HG03280 (cell line): Measurements from ENCODE around the gene ZNF30.
"Not testable (repeated sequence)": the region's sequence is repeated elsewhere in the genome, so short reads cannot be mapped to it uniquely, and the experiment has no call there.

Experiments used
- ATAC-seq: cut with Tn5 transposase; IDR thresholded peaks from one replicate; pipeline ENCODE4 v1.9.1; 2021; ENCODE audit warnings: mild to moderate bottlenecking, moderate library complexity; ENCODE audit not compliant: unreplicated experiment

The ZNF30 gene

GRCh38 chr19:34926685-34927375 is at the start of gene ZNF30:
Gene ZNF30 (plus strand): TSS chr19:34926903. CDS start chr19:34929948, 3,045 bp downstream.
- ATAC-seq, result peak; percentile 95

GRCh38 chr19:34879563-34879962 is 47.1 kb upstream of the ZNF30 start:
- ATAC-seq, result no peak

- ATAC-seq, result no peak
These were observed 46.7 kb upstream of the ZNF30 start for GRCh38 chr19:34880034-34880433.

- ATAC-seq, result no peak
These were observed 44.7 kb upstream of the ZNF30 start for GRCh38 chr19:34881982-34882381.

- ATAC-seq, result no peak
These were observed 38.6 kb upstream of the ZNF30 start for GRCh38 chr19:34888091-34888490.

GRCh38 chr19:34900245-34900644 is 26.5 kb upstream of the ZNF30 start:
- no peak for ATAC-seq

- ATAC-seq, result no peak
These were observed 21.8 kb upstream of the ZNF30 start for GRCh38 chr19:34904664-34905527.

- ATAC-seq, result no peak
These were observed 15.9 kb upstream of the ZNF30 start for GRCh38 chr19:34910770-34911169.

GRCh38 chr19:34917144-34917543 is 9.6 kb upstream of the ZNF30 start:
- ATAC-seq, result not testable (repeated sequence)

- no peak for ATAC-seq
These were observed 8.5 kb upstream of the ZNF30 start for GRCh38 chr19:34918190-34918589.

GRCh38 chr19:34920090-34920786 is 6.5 kb upstream of the ZNF30 start:
- ATAC-seq, result not testable (repeated sequence)

- no peak for ATAC-seq
These were observed 1.3 kb upstream of the ZNF30 start for GRCh38 chr19:34925278-34925855.

- ATAC-seq, result no peak
These were observed 380 bp upstream of the ZNF30 start for GRCh38 chr19:34926361-34926684.

- ATAC-seq, result no peak
These were observed 5.8 kb downstream of the ZNF30 start for GRCh38 chr19:34932494-34932893.

- no peak for ATAC-seq
These were observed 9.5 kb downstream of the ZNF30 start for GRCh38 chr19:34936184-34936583.

GRCh38 chr19:34938886-34939285 is 12.2 kb downstream of the ZNF30 start:
- ATAC-seq, result no peak

- no peak for ATAC-seq
These were observed 17.3 kb downstream of the ZNF30 start for GRCh38 chr19:34943861-34944573.

- no peak for ATAC-seq
These were observed 26.4 kb downstream of the ZNF30 start for GRCh38 chr19:34953092-34953491.

- ATAC-seq, result no peak
These were observed 31.4 kb downstream of the ZNF30 start for GRCh38 chr19:34957830-34958751.

- no peak for ATAC-seq
These were observed 32.3 kb downstream of the ZNF30 start for GRCh38 chr19:34959021-34959420.
